ENCODE results near the gene DOCK11. TPM values are rescaled to one million over a fixed set of nuclear protein-coding genes. Genes with fewer than 3 reads are reported as not detected.
"Not testable (repeated sequence)": the region's sequence is repeated elsewhere in the genome, so short reads cannot be mapped to it uniquely, and the experiment has no call there.

The DOCK11 gene
- total RNA-seq, 1 experiment from 2014 or later: 2.1 TPM

- H3K4me1 ChIP-seq (ENCODE audit: insufficient read depth, low read length, poor library complexity, severe bottlenecking); H3K27me3 ChIP-seq (replicated peaks; ENCODE audit: insufficient read depth, low read depth, low read length, poor library complexity); H3K9me3 ChIP-seq (ENCODE audit: low read depth, low read length, poor library complexity, severe bottlenecking); H3K4me3 ChIP-seq (ENCODE audit: low read depth, low read length, poor library complexity, severe bottlenecking); POLR2A ChIA-PET (ENCODE audit: low non-redundant PET); BruUV-seq (replicated peaks); H3K36me3 ChIP-seq (ENCODE audit: insufficient read depth, low read length, poor library complexity, severe bottlenecking); CTCF ChIA-PET; intact Hi-C loops (cut with micrococcal nuclease; ENCODE audit: unreplicated experiment); H3K27ac ChIP-seq (ENCODE audit: low read depth, low read length, poor library complexity, severe bottlenecking); DNase-seq (ENCODE audit: low spot score): not testable (repeated sequence)
These were observed 221.2 kb downstream of the DOCK11 start for GRCh38 chrX:118716833-118717232.

- no peak overlapping the region for H3K4me3 ChIP-seq (ENCODE audit: low read depth, low read length, poor library complexity, severe bottlenecking)
- H3K27me3 ChIP-seq (replicated peaks; ENCODE audit: insufficient read depth, low read depth, low read length, poor library complexity): no peaks in the 10 kb centered on the region
- ChIA-PET POLR2A (ENCODE audit: low non-redundant PET) (no interaction called here), CTCF (no interaction called here)
- no peaks in the 10 kb centered on the region for H3K9me3 ChIP-seq (ENCODE audit: low read depth, low read length, poor library complexity, severe bottlenecking)
- H3K27ac ChIP-seq (ENCODE audit: low read depth, low read length, poor library complexity, severe bottlenecking): no peak overlapping the region
- no peaks in the 10 kb centered on the region for H3K36me3 ChIP-seq (ENCODE audit: insufficient read depth, low read length, poor library complexity, severe bottlenecking)
- H3K4me1 ChIP-seq (ENCODE audit: insufficient read depth, low read length, poor library complexity, severe bottlenecking): no peaks in the 10 kb centered on the region
- no peak for TF ChIP-seq CTCF (conservative IDR thresholded peaks at IDR 0.05; ENCODE audit: low read depth, low read length)
- TF ChIP-seq EZH2 (IDR thresholded peaks at IDR 0.05; ENCODE audit: borderline replicate concordance, low read depth, low read length, poor library complexity, severe bottlenecking): no peak
- DNase-seq (ENCODE audit: low spot score): no peak
- intact Hi-C loops (cut with micrococcal nuclease; ENCODE audit: unreplicated experiment): no loop called here
- BruUV-seq (replicated peaks): no TSS peak
These were observed 222.2 kb downstream of the DOCK11 start for GRCh38 chrX:118717678-118718391.

GRCh38 chrX:118718737-118719136, 223.1 kb downstream of the DOCK11 start:
- ChIA-PET POLR2A (ENCODE audit: low non-redundant PET) (no interaction called here), CTCF (no interaction called here)
- H3K4me1 ChIP-seq (ENCODE audit: insufficient read depth, low read length, poor library complexity, severe bottlenecking): no peaks in the 10 kb centered on the region
- DNase-seq (ENCODE audit: low spot score): peak; percentile 58
- no peaks in the 10 kb centered on the region for H3K9me3 ChIP-seq (ENCODE audit: low read depth, low read length, poor library complexity, severe bottlenecking)
- no TSS peak for BruUV-seq (replicated peaks)
- H3K27ac ChIP-seq (ENCODE audit: low read depth, low read length, poor library complexity, severe bottlenecking): no peak overlapping the region
- no peaks in the 10 kb centered on the region for H3K27me3 ChIP-seq (replicated peaks; ENCODE audit: insufficient read depth, low read depth, low read length, poor library complexity)
- no peaks in the 10 kb centered on the region for H3K36me3 ChIP-seq (ENCODE audit: insufficient read depth, low read length, poor library complexity, severe bottlenecking)
- no peak for TF ChIP-seq EZH2 (IDR thresholded peaks at IDR 0.05; ENCODE audit: borderline replicate concordance, low read depth, low read length, poor library complexity, severe bottlenecking)
- no peak for TF ChIP-seq CTCF (conservative IDR thresholded peaks at IDR 0.05; ENCODE audit: low read depth, low read length)
- intact Hi-C loops (cut with micrococcal nuclease; ENCODE audit: unreplicated experiment): no loop called here
- no peak overlapping the region for H3K4me3 ChIP-seq (ENCODE audit: low read depth, low read length, poor library complexity, severe bottlenecking)

GRCh38 chrX:118720058-118720707, 224.6 kb downstream of the DOCK11 start:
- H3K27ac ChIP-seq (ENCODE audit: low read depth, low read length, poor library complexity, severe bottlenecking): no peak overlapping the region
- H3K27me3 ChIP-seq (replicated peaks; ENCODE audit: insufficient read depth, low read depth, low read length, poor library complexity): no peaks in the 10 kb centered on the region
- H3K4me1 ChIP-seq (ENCODE audit: insufficient read depth, low read length, poor library complexity, severe bottlenecking): no peaks in the 10 kb centered on the region
- DNase-seq (ENCODE audit: low spot score): no peak
- TF ChIP-seq CTCF (conservative IDR thresholded peaks at IDR 0.05; ENCODE audit: low read depth, low read length): no peak
- TF ChIP-seq EZH2 (IDR thresholded peaks at IDR 0.05; ENCODE audit: borderline replicate concordance, low read depth, low read length, poor library complexity, severe bottlenecking): no peak
- no TSS peak for BruUV-seq (replicated peaks)
- no peaks in the 10 kb centered on the region for H3K36me3 ChIP-seq (ENCODE audit: insufficient read depth, low read length, poor library complexity, severe bottlenecking)
- intact Hi-C loops (cut with micrococcal nuclease; ENCODE audit: unreplicated experiment): no loop called here
- no peak overlapping the region for H3K4me3 ChIP-seq (ENCODE audit: low read depth, low read length, poor library complexity, severe bottlenecking)
- CTCF ChIA-PET: no interaction called here
- POLR2A ChIA-PET (ENCODE audit: low non-redundant PET): no interaction called here
- H3K9me3 ChIP-seq (ENCODE audit: low read depth, low read length, poor library complexity, severe bottlenecking): no peaks in the 10 kb centered on the region
